Anterior cingulate cortex (tissue), 58 donors: ENCODE measurements around the gene MRPL44.
"Not testable (repeated sequence)": the region's sequence is repeated elsewhere in the genome, so short reads cannot be mapped to it uniquely, and the experiment has no call there.

Source experiments
- DNase-seq, 58 donors: peaks; one replicate each; lab custom pipeline; 2025; lab: John Stamatoyannopoulos, UW

MRPL44 gene

GRCh38 chr2:223999862-224000261, 42.6 kb downstream of the MRPL44 start:
- DNase-seq = no peak

- not testable (repeated sequence) for DNase-seq
Measured at GRCh38 chr2:224000662-224001061, 43.4 kb downstream of the MRPL44 start.

GRCh38 chr2:224004105-224004695, 46.9 kb downstream of the MRPL44 start:
- peak in 28 of 58 donors; percentile 8 to 71 (median 27) for DNase-seq

GRCh38 chr2:224008702-224009261, 51.5 kb downstream of the MRPL44 start:
- no peak for DNase-seq

GRCh38 chr2:224009605-224010315, 52.5 kb downstream of the MRPL44 start:
- DNase-seq = no peak

GRCh38 chr2:224011837-224012236, 54.6 kb downstream of the MRPL44 start:
- no peak for DNase-seq

- DNase-seq = no peak
Measured at GRCh38 chr2:224014336-224014735, 57.1 kb downstream of the MRPL44 start.

GRCh38 chr2:224016963-224017362, 59.7 kb downstream of the MRPL44 start:
- no peak for DNase-seq
